ENCODE measurements around the gene TSPYL4.
"Not testable (repeated sequence)": the region's sequence is repeated elsewhere in the genome, so short reads cannot be mapped to it uniquely, and the experiment has no call there.

TSPYL4 gene

GRCh38 chr6:116253505-116254296, at the start of gene TSPYL4:
Gene TSPYL4 (minus strand): TSS chr6:116254075. CDS start chr6:116254008, 67 bp downstream.
- DNase-seq (ENCODE audit: low read depth in 2 of 2): peak; percentile 83

- DNase-seq (ENCODE audit: low read depth in 2 of 2): no peak
These were observed 47.2 kb upstream of the TSPYL4 start for GRCh38 chr6:116301104-116301503.

GRCh38 chr6:116300566-116300965, 46.7 kb upstream of the TSPYL4 start:
- no peak for DNase-seq (ENCODE audit: low read depth in 2 of 2)

- DNase-seq (ENCODE audit: low read depth in 2 of 2): no peak
These were observed 45.1 kb upstream of the TSPYL4 start for GRCh38 chr6:116298973-116299372.

- no peak for DNase-seq (ENCODE audit: low read depth in 2 of 2)
These were observed 44.4 kb upstream of the TSPYL4 start for GRCh38 chr6:116298273-116298672.

GRCh38 chr6:116292553-116292952, 38.7 kb upstream of the TSPYL4 start:
- DNase-seq (ENCODE audit: low read depth in 2 of 2): no peak

GRCh38 chr6:116291701-116292396, 38.0 kb upstream of the TSPYL4 start:
- no peak for DNase-seq (ENCODE audit: low read depth in 2 of 2)

GRCh38 chr6:116290799-116291198, 36.9 kb upstream of the TSPYL4 start:
- no peak for DNase-seq (ENCODE audit: low read depth in 2 of 2)

- DNase-seq (ENCODE audit: low read depth in 2 of 2): no peak
These were observed 36.0 kb upstream of the TSPYL4 start for GRCh38 chr6:116289876-116290275.

- no peak for DNase-seq (ENCODE audit: low read depth in 2 of 2)
These were observed 33.9 kb upstream of the TSPYL4 start for GRCh38 chr6:116287689-116288282.

GRCh38 chr6:116286773-116287358, 33.0 kb upstream of the TSPYL4 start:
- DNase-seq (ENCODE audit: low read depth in 2 of 2): no peak

GRCh38 chr6:116284984-116285383, 31.1 kb upstream of the TSPYL4 start:
- not testable (repeated sequence) for DNase-seq (ENCODE audit: low read depth in 2 of 2)

GRCh38 chr6:116283191-116283590, 29.3 kb upstream of the TSPYL4 start:
- no peak for DNase-seq (ENCODE audit: low read depth in 2 of 2)

- DNase-seq (ENCODE audit: low read depth in 2 of 2): no peak
These were observed 28.8 kb upstream of the TSPYL4 start for GRCh38 chr6:116282698-116283097.

- DNase-seq (ENCODE audit: low read depth in 2 of 2): no peak
These were observed 27.1 kb upstream of the TSPYL4 start for GRCh38 chr6:116280933-116281316.

- no peak for DNase-seq (ENCODE audit: low read depth in 2 of 2)
These were observed 26.5 kb upstream of the TSPYL4 start for GRCh38 chr6:116280161-116280932.

GRCh38 chr6:116279232-116280160, 25.6 kb upstream of the TSPYL4 start, which contains the start of gene TSPYL1:
Gene TSPYL1 (minus strand): TSS chr6:116279930. CDS start chr6:116279830, 100 bp downstream.
- peak; percentile 84 to 90 for DNase-seq (ENCODE audit: low read depth in 2 of 2)

- no peak for DNase-seq (ENCODE audit: low read depth in 2 of 2)
These were observed 25.0 kb upstream of the TSPYL4 start for GRCh38 chr6:116278854-116279231.

GRCh38 chr6:116278481-116278829, 24.6 kb upstream of the TSPYL4 start:
- no peak for DNase-seq (ENCODE audit: low read depth in 2 of 2)

- DNase-seq (ENCODE audit: low read depth in 2 of 2): no peak
These were observed 23.2 kb upstream of the TSPYL4 start for GRCh38 chr6:116277124-116277523.

Data from stimulated activated CD4-positive, alpha-beta T cell treated with anti-CD3 and anti-CD28 coated beads, Interleukin-4, amount 100 ng/mL, for 48 hours (primary cell).